ENCODE measurements around the gene LTBP1.
A peak's percentile ranks its signal among the peaks of the same experiment; 100 is the strongest.

LTBP1 gene

DNA sequence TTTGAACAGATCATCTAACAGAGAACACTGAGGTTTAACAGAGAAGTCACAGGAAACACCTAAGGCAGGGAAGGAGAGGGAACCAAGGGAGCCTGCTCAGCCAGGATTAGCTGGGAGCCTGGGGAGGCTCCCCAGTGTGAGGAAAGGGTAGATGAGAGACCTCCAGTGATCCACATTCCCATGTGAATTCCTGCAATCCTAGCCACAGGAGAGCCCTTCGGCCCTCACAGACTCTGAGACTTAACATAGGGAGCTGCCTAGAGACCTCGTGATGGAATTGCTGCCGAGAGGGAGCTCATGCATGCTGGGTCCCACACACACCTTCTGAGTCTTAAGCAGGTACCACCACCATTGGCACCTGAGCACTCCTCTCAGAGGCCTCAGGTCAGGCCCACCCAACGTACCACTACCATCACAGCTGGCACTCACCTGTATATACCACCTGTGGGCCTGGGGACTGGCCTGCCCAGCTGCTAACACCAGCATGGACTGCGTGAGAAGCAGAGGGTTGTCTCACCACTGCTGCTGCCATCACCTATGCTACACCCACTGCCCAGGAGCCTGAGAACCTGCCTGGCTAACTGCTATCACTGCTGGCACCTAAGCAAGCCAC, 303.8 kb downstream of the LTBP1 start:
- Mint-ChIP-seq H3K27me3 (peaks cover 5% of the 10 kb centered on the region), H3K27ac (no peak overlapping the region), H3K4me1 (ENCODE audit: low read depth) (no peaks in the 10 kb centered on the region), H3K9me3 (no peaks in the 10 kb centered on the region), H3K4me3 (no peak overlapping the region), H3K36me3 (ENCODE audit: low read depth) (no peaks in the 10 kb centered on the region)

DNA sequence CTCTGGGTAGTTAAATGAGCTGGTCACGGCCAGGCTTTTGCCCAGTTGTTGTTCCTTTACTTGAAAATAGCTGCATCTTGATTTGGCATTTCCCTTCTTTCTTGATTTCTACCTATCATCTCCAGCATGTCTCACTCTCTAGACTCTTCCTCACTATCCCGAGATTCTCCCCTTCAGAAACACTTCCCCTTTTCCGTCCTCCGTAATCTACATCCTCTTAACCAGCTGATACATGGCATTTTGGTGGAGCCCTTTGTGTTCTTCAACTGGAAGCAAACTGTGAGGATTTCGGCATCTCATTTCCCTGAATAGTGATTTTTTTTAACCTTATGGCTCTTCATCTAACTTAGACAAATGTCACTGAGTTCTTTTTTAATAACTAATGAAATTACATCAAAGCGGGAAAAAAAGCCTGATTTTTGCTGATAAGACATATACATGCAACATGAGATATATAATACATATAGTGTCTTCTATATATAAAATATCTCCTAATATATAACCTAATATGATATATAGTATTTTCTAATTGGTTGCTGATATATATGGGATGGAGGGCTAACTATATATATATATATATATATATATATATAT, 309.5 kb downstream of the LTBP1 start:
- Mint-ChIP-seq H3K27ac (no peak overlapping the region), H3K4me1 (ENCODE audit: low read depth) (no peaks in the 10 kb centered on the region), H3K9me3 (no peaks in the 10 kb centered on the region), H3K27me3 (peaks cover 13% of the 10 kb centered on the region), H3K36me3 (ENCODE audit: low read depth) (no peaks in the 10 kb centered on the region), H3K4me3 (no peak overlapping the region)

- Mint-ChIP-seq H3K36me3 (ENCODE audit: low read depth) (no peaks in the 10 kb centered on the region), H3K9me3 (no peaks in the 10 kb centered on the region), H3K4me3 (no peak overlapping the region), H3K4me1 (ENCODE audit: low read depth) (no peaks in the 10 kb centered on the region), H3K27me3 (peaks cover 16% of the 10 kb centered on the region), H3K27ac (no peak overlapping the region)
Measured at GRCh38 chr2:33258387-33258786, 311.6 kb downstream of the LTBP1 start.

- H3K27me3 Mint-ChIP-seq: peaks cover 16% of the 10 kb centered on the region
- no peaks in the 10 kb centered on the region for H3K9me3 Mint-ChIP-seq
- no peak overlapping the region for H3K27ac Mint-ChIP-seq
- H3K4me3 Mint-ChIP-seq: no peak overlapping the region
- no peaks in the 10 kb centered on the region for H3K36me3 Mint-ChIP-seq (ENCODE audit: low read depth)
- H3K4me1 Mint-ChIP-seq (ENCODE audit: low read depth): no peaks in the 10 kb centered on the region
Measured at GRCh38 chr2:33262097-33262496, 315.3 kb downstream of the LTBP1 start.

GRCh38 chr2:33264766-33265165, 318.0 kb downstream of the LTBP1 start:
- Mint-ChIP-seq H3K27ac (no peak overlapping the region), H3K9me3 (no peaks in the 10 kb centered on the region), H3K27me3 (peaks cover 16% of the 10 kb centered on the region), H3K4me1 (ENCODE audit: low read depth) (no peaks in the 10 kb centered on the region), H3K4me3 (no peak overlapping the region), H3K36me3 (ENCODE audit: low read depth) (no peaks in the 10 kb centered on the region)

DNA sequence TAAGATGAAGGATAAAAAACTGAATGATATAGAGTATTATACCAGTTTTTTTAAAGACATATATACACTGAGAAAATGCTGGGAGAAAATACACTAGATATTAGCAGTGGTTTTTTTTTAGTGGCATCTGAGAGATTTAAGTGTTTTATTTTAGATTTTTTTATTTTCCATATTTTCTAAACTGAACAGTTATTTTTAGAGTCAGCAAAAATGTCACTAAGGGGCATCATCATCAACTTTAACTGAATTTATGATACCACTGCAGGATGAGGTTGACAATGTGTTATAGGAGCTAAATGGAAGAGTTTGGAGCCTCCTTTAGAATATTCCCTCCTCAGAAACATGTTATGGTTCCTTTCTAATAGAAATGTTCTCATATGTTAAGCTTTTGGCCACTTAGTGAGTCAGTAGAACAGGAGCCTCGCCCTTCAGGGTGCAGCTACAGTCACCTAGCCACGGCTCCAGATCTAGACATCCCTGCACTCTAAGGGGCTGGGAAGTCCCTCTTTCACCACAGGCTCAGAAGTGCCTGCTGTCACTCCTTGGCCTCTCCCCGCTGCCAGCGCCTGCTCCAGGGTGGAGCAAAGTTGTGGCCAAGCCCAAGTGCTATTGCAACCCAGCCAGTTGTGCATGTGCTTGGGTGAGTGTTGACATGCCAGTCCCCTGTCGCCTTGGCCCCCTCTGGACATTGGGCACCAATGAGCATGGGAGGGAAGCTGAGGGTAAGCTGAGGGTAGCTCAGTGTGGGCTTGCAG, 319.0 kb downstream of the LTBP1 start:
- H3K27ac Mint-ChIP-seq: no peak overlapping the region
- H3K36me3 Mint-ChIP-seq (ENCODE audit: low read depth): no peaks in the 10 kb centered on the region
- no peak overlapping the region for H3K4me3 Mint-ChIP-seq
- no peaks in the 10 kb centered on the region for H3K4me1 Mint-ChIP-seq (ENCODE audit: low read depth)
- H3K9me3 Mint-ChIP-seq: no peaks in the 10 kb centered on the region
- peaks cover 13% of the 10 kb centered on the region for H3K27me3 Mint-ChIP-seq

GRCh38 chr2:33266467-33266866, 319.7 kb downstream of the LTBP1 start:
- peaks cover 5% of the 10 kb centered on the region for H3K4me1 Mint-ChIP-seq (ENCODE audit: low read depth)
- no peak overlapping the region for H3K27ac Mint-ChIP-seq
- H3K27me3 Mint-ChIP-seq: peaks cover 6% of the 10 kb centered on the region
- H3K36me3 Mint-ChIP-seq (ENCODE audit: low read depth): no peaks in the 10 kb centered on the region
- H3K4me3 Mint-ChIP-seq: no peak overlapping the region
- no peaks in the 10 kb centered on the region for H3K9me3 Mint-ChIP-seq

GRCh38 chr2:33267043-33267442, 320.3 kb downstream of the LTBP1 start:
- Mint-ChIP-seq H3K27me3 (peaks cover 4% of the 10 kb centered on the region), H3K4me3 (no peak overlapping the region), H3K36me3 (ENCODE audit: low read depth) (no peaks in the 10 kb centered on the region), H3K27ac (no peak overlapping the region), H3K4me1 (ENCODE audit: low read depth) (peaks cover 11% of the 10 kb centered on the region), H3K9me3 (no peaks in the 10 kb centered on the region)

DNA sequence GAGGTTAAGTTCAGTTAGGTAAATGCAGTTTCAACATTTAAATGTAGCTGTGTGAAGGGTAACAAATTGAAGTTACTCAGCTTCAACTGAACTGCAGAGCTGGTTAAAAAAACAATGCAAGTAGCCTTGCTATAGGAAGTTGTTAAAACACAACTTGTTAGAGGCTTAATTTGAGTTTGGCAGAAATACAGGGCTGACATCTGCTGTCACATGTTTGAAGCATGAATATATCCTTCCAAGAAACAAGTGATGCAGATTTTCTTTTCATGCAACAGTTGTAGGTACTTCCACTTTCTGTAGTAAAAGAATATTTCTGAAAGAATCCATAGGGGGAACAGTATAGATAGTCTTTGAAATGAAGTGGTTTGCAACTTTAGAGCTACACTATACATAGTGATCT, 321.0 kb downstream of the LTBP1 start:
- no peaks in the 10 kb centered on the region for H3K36me3 Mint-ChIP-seq (ENCODE audit: low read depth)
- no peak overlapping the region for H3K4me3 Mint-ChIP-seq
- H3K27me3 Mint-ChIP-seq: peaks cover 7% of the 10 kb centered on the region
- H3K9me3 Mint-ChIP-seq: no peaks in the 10 kb centered on the region
- peaks cover 17% of the 10 kb centered on the region for H3K4me1 Mint-ChIP-seq (ENCODE audit: low read depth)
- no peak overlapping the region for H3K27ac Mint-ChIP-seq

GRCh38 chr2:33268246-33268831, 321.6 kb downstream of the LTBP1 start:
- Mint-ChIP-seq H3K36me3 (ENCODE audit: low read depth) (no peaks in the 10 kb centered on the region), H3K4me1 (ENCODE audit: low read depth) (peaks cover 17% of the 10 kb centered on the region), H3K27ac (no peak overlapping the region), H3K9me3 (no peaks in the 10 kb centered on the region), H3K4me3 (no peak overlapping the region), H3K27me3 (peaks cover 11% of the 10 kb centered on the region)

- peak overlapping the region; percentile 16 for H3K27ac Mint-ChIP-seq
- peaks cover 23% of the 10 kb centered on the region for H3K4me1 Mint-ChIP-seq (ENCODE audit: low read depth)
- H3K9me3 Mint-ChIP-seq: no peaks in the 10 kb centered on the region
- peaks cover 11% of the 10 kb centered on the region for H3K27me3 Mint-ChIP-seq
- no peak overlapping the region for H3K4me3 Mint-ChIP-seq
- H3K36me3 Mint-ChIP-seq (ENCODE audit: low read depth): no peaks in the 10 kb centered on the region
Measured at GRCh38 chr2:33272001-33272400, 325.2 kb downstream of the LTBP1 start.

- Mint-ChIP-seq H3K27ac (no peak overlapping the region), H3K4me3 (no peak overlapping the region)
Measured at GRCh38 chr2:33273479-33273878, 326.7 kb downstream of the LTBP1 start.

DNA sequence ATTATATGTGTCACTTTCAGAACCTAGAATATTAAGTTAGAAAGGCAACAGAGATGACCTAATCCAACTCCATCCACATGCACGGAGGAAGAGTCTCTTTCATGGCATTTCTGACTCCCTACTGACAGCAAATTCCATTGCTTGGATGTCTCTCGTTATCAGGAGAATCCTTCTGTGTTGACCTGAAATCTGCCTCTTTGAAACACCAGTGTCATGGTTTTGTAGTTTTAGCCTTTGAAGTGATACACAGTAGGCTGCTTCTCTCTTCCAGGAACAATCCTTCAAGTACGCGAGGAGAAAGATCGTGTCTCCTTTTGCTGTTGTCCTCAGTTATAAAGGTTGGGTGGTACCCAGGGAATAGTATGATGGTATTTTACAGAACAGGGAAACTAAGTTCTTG, 327.8 kb downstream of the LTBP1 start:
- Mint-ChIP-seq H3K4me1 (ENCODE audit: low read depth) (peaks cover 23% of the 10 kb centered on the region), H3K36me3 (ENCODE audit: low read depth) (no peaks in the 10 kb centered on the region), H3K9me3 (no peaks in the 10 kb centered on the region), H3K27me3 (peaks cover 10% of the 10 kb centered on the region), H3K27ac (no peak overlapping the region), H3K4me3 (no peak overlapping the region)

More at GRCh38 chr2:33273479-33273878, 326.7 kb downstream of the LTBP1 start:
- peaks cover 11% of the 10 kb centered on the region for H3K27me3 Mint-ChIP-seq
- no peaks in the 10 kb centered on the region for H3K36me3 Mint-ChIP-seq (ENCODE audit: low read depth)
- H3K9me3 Mint-ChIP-seq: no peaks in the 10 kb centered on the region
- H3K4me1 Mint-ChIP-seq (ENCODE audit: low read depth): peaks cover 23% of the 10 kb centered on the region

GRCh38 chr2:33275689-33276444, 329.1 kb downstream of the LTBP1 start:
- no peaks in the 10 kb centered on the region for H3K36me3 Mint-ChIP-seq (ENCODE audit: low read depth)

More at GRCh38 chr2:33275689-33276444, 329.1 kb downstream of the LTBP1 start:
- Mint-ChIP-seq H3K9me3 (no peaks in the 10 kb centered on the region), H3K27me3 (peaks cover 7% of the 10 kb centered on the region), H3K4me1 (ENCODE audit: low read depth) (peaks cover 23% of the 10 kb centered on the region), H3K4me3 (no peak overlapping the region), H3K27ac (peak overlapping the region; percentile 3)

Data from stimulated activated naive CD8-positive, alpha-beta T cell treated with anti-CD3 and anti-CD28 coated beads, Interleukin-15, Interleukin-2, amounts not matched to agents 100 ng/mL and 50 ng/mL, for 24 hours (primary cell).